Osteoblast (primary cell): ENCODE results near the gene FBXO31. TPM values are rescaled to one million over a fixed set of nuclear protein-coding genes. Genes with fewer than 3 reads are reported as not detected.

Experiments
- DNase-seq: peaks from one replicate; pipeline ENCODE4 v3.0.0; 2011; ENCODE audit warnings: low spot score, mixed read lengths; ENCODE audit not compliant: insufficient read length; ENCODE audit errors: missing footprints
- H2AFZ ChIP-seq: 2 replicates; pipeline ENCODE4 v1.6.0; 2011; ENCODE audit warnings: mild to moderate bottlenecking, low read length
- H3K27ac ChIP-seq: 2 replicates; pipeline ENCODE4 v1.5.1; 2011; ENCODE audit warnings: mild to moderate bottlenecking, low read depth, low read length, moderate library complexity
- H3K27me3 ChIP-seq: 2 replicates; pipeline ENCODE4 v1.6.0; 2012; ENCODE audit warnings: mild to moderate bottlenecking, control low read depth, inconsistent platforms, low read length, moderate library complexity; ENCODE audit not compliant: insufficient read depth
- H3K36me3 ChIP-seq: 2 replicates; pipeline ENCODE4 v1.5.1; 2011; ENCODE audit warnings: mild to moderate bottlenecking, low read length, control low read depth, moderate library complexity; ENCODE audit not compliant: insufficient read depth
- H3K4me1 ChIP-seq: 2 replicates; pipeline ENCODE4 v1.5.1; 2011; ENCODE audit warnings: mild to moderate bottlenecking, low read length, control low read depth, moderate library complexity; ENCODE audit not compliant: insufficient read depth
- H3K4me2 ChIP-seq: 2 replicates; pipeline ENCODE4 v1.6.0; 2011; ENCODE audit warnings: mild to moderate bottlenecking, low read length; ENCODE audit not compliant: insufficient read depth
- H3K4me3 ChIP-seq: fragments of 200-600 bp; sonication (generic); 3 replicates; pipeline ENCODE4 v1.5.1; 2012; ENCODE audit warnings: mild to moderate bottlenecking, low read length, inconsistent platforms; ENCODE audit not compliant: insufficient read depth
- H3K79me2 ChIP-seq: 2 replicates; pipeline ENCODE4 v1.6.0; 2012; ENCODE audit warnings: mild to moderate bottlenecking, low read length, control low read depth, inconsistent platforms; ENCODE audit not compliant: insufficient read depth
- H3K9me3 ChIP-seq: 2 replicates; pipeline ENCODE4 v1.5.1; 2011; ENCODE audit warnings: low read depth, low read length, control low read depth
- H4K20me1 ChIP-seq: 2 replicates; pipeline ENCODE4 v1.6.0; 2012; ENCODE audit warnings: mild to moderate bottlenecking, low read length, control low read depth; ENCODE audit not compliant: insufficient read depth
- CTCF ChIP-seq: IDR thresholded peaks from 2 replicates; pipeline ENCODE4 v1.5.1; 2011; ENCODE audit warnings: mild to moderate bottlenecking, low read depth, low read length, moderate library complexity; ENCODE audit errors: extremely low read depth
- total RNA-seq: library from RNA; depleted of rRNA; stranded (reverse); fragments of >200 nt; gene quantifications from 2 replicates; pipeline ENCODE4 v1.2.3, GENCODE V29; 2012

FBXO31 gene
- total RNA-seq, 1 donor = 33.3 TPM

GRCh38 chr16:87345726-87346424, 37.7 kb downstream of the FBXO31 start:
- H3K27me3 ChIP-seq = no peaks in the 10 kb centered on the region
- H3K4me1 ChIP-seq = peaks cover 2% of the 10 kb centered on the region
- no peak overlapping the region for H2AFZ ChIP-seq
- H4K20me1 ChIP-seq = peaks cover 24% of the 10 kb centered on the region
- TF ChIP-seq CTCF = no peak
- DNase-seq = no peak
- no peak overlapping the region for H3K27ac ChIP-seq
- no peaks in the 10 kb centered on the region for H3K9me3 ChIP-seq
- H3K4me3 ChIP-seq = no peak overlapping the region
- no peak overlapping the region for H3K4me2 ChIP-seq
- H3K36me3 ChIP-seq = peaks cover 23% of the 10 kb centered on the region
- peaks cover 32% of the 10 kb centered on the region for H3K79me2 ChIP-seq

DNA sequence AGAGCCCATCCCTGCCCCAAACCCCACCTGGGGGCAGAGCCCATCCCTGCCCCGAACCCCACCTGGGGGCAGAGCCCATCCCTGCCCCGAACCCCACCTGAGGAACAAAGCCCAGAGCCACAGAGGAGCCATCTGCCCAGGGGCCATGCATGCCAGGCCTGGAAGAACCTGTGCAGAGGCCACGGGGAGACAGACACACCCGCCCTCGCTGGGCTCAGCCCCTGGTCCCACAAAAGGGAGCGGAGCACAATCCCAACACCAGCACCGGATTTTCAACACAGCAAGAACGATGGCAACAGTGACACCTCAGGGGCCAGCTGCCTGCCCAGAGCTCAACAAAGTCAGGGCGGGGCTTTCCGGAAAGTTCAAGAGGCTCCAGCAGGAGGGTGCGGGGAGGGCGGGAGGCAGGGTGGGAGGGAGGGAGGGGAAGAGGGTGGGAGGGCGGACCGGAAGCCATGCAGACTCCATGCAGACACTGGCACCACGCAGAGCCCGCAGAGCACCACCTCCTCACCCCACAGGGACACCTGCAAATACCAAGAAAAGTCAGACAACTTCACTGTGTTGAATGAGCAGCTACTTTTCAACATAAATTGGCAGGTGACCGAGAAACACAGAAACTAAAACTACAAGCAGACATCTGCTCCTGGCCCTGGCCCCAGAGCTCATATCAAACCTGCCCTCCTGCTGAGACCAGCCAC, 38.5 kb downstream of the FBXO31 start:
- Histone ChIP-seq H3K27ac (no peak overlapping the region), H2AFZ (no peak overlapping the region), H3K4me2 (no peak overlapping the region), H3K79me2 (peaks cover 27% of the 10 kb centered on the region), H4K20me1 (peaks cover 19% of the 10 kb centered on the region), H3K27me3 (no peaks in the 10 kb centered on the region), H3K9me3 (no peaks in the 10 kb centered on the region), H3K4me1 (no peaks in the 10 kb centered on the region), H3K4me3 (no peak overlapping the region), H3K36me3 (peaks cover 23% of the 10 kb centered on the region)
- DNase-seq = no peak
- no peak for TF ChIP-seq CTCF

DNA sequence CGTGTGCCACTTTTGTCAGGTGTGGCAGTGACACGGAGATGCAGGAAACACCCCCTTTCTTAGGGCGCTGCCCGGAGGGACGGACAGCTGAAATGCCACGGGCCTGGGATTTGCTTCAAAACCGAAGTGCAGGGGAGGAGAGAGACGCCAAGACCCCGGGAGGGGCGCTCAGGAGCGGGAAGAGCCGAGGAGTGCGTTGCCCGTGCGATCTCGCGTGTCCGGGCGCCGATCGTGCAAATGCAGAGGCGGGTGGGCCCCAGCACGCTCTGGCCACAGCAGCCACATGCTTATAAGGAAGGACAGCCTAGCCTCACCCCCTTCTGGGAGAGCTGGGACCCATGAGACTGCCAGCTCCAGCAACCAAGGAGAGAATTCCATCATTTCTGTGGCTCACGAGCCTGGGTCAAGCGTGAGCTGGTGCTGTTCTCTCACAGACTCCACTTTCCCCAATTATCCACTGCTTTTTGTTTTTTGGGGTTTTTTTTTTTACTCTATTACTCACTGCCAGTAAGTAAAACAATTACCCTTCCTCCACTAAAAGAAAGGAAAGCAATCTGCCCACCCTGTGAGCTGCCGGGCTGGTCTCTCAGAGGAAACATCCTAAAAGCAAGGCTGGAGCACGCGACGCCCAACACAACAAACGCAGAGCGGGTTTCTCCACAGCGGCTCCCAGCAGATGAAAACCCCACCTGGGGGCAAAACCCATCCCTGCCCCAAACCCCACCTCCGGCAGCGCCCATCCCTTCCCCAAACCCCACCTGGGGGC, 39.2 kb downstream of the FBXO31 start:
- Histone ChIP-seq H2AFZ (no peak overlapping the region), H3K4me1 (no peaks in the 10 kb centered on the region), H3K79me2 (peaks cover 24% of the 10 kb centered on the region), H3K4me2 (no peak overlapping the region), H4K20me1 (peaks cover 16% of the 10 kb centered on the region), H3K27ac (no peak overlapping the region), H3K27me3 (no peaks in the 10 kb centered on the region), H3K9me3 (no peaks in the 10 kb centered on the region), H3K4me3 (no peak overlapping the region), H3K36me3 (peaks cover 27% of the 10 kb centered on the region)
- no peak for TF ChIP-seq CTCF
- DNase-seq = peak; percentile 80

DNA sequence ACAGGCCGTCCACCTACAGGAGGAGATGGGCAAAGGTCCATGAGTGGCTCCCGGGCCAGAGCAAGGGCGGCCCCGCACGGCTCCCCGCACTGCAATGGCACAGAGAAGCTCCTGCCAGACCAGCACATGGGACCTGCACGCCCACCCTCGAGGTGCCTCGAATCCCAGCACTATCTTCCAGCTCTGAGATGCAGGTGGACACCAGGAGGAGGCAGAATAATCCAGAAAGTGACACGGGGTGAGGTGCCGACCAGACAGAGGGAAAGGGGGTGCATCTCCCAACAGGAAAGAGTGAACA, 39.9 kb downstream of the FBXO31 start:
- H3K4me2 ChIP-seq = no peak overlapping the region
- H3K27me3 ChIP-seq = no peaks in the 10 kb centered on the region
- H3K4me3 ChIP-seq = no peak overlapping the region
- H3K9me3 ChIP-seq = no peaks in the 10 kb centered on the region
- H3K27ac ChIP-seq = no peak overlapping the region
- H2AFZ ChIP-seq = no peak overlapping the region
- H3K36me3 ChIP-seq = peaks cover 28% of the 10 kb centered on the region
- no peaks in the 10 kb centered on the region for H3K4me1 ChIP-seq
- no peak for DNase-seq
- no peak for TF ChIP-seq CTCF
- peaks cover 21% of the 10 kb centered on the region for H3K79me2 ChIP-seq
- peaks cover 15% of the 10 kb centered on the region for H4K20me1 ChIP-seq
